ENCODE results near the gene COMP.

DNA sequence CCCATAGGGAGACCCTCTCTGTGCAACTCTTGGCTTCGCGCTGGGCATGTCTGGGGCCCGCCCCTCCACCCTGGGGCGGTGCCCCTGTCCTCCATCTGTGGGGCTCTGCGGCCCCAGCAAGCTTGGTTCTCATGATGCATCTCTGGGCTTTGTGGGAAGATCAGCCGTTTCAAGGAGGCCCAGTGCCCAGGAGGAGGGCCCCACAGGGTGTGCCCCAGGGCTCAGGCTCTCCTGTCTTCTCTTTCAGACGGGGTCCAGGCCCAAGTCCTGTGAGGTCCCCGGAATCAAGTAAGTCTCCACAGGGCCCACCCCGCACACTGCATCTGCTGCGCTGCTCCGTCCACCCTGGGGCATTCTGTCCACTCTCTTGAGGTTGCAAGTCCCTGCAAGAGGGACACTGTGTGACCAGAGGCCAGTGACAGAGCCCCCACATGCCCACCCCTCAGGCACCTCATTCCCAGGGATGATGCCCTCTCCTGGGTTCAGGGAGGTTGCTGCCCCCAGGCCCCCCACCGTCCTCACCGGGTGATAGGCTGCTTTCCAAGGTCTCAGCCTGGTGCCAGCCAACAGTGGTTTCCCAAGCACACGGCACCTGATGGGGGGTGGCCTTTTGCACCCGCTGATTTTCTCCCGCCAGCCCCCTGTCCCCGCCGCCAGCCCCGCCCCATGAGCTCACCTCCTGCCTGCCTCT lies 31.7 kb downstream of the COMP start:
- TF ChIP-seq POLR2A (IDR thresholded peaks at IDR 0.05): no peak
- TF ChIP-seq, protein P1, sequence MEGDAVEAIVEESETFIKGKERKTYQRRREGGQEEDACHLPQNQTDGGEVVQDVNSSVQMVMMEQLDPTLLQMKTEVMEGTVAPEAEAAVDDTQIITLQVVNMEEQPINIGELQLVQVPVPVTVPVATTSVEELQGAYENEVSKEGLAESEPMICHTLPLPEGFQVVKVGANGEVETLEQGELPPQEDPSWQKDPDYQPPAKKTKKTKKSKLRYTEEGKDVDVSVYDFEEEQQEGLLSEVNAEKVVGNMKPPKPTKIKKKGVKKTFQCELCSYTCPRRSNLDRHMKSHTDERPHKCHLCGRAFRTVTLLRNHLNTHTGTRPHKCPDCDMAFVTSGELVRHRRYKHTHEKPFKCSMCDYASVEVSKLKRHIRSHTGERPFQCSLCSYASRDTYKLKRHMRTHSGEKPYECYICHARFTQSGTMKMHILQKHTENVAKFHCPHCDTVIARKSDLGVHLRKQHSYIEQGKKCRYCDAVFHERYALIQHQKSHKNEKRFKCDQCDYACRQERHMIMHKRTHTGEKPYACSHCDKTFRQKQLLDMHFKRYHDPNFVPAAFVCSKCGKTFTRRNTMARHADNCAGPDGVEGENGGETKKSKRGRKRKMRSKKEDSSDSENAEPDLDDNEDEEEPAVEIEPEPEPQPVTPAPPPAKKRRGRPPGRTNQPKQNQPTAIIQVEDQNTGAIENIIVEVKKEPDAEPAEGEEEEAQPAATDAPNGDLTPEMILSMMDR (IDR thresholded peaks at IDR 0.05): no peak
